ENCODE results near the gene TMTC1. TPM values are rescaled to one million over a fixed set of nuclear protein-coding genes. Genes with fewer than 3 reads are reported as not detected.
A peak's percentile ranks its signal among the peaks of the same experiment; 100 is the strongest.

TMTC1 gene
- total and polyA plus RNA-seq, 10 donors, result 3.4 to 210 (median 137) TPM

- no peak for TF ChIP-seq POLR2A (IDR thresholded peaks at IDR 0.05)
- no peak for TF ChIP-seq CTCF (IDR thresholded peaks at IDR 0.05 in 8 of 11, conservative IDR thresholded peaks at IDR 0.05 in 3 of 11)
- no peak for TF ChIP-seq POLR2AphosphoS5 (IDR thresholded peaks at IDR 0.05)
- Histone ChIP-seq H3K9me3 (no peaks in the 10 kb centered on the region), H3K27ac (peak overlapping the region in 5 of 8 donors; percentile 12 to 65 (median 45)), H3K4me3 (no peak overlapping the region), H3K4me1 (peaks cover 0 to 38% (median 8%) of the 10 kb centered on the region in 6 donors), H3K36me3 (peaks cover 0 to 8% (median 0%) of the 10 kb centered on the region in 6 donors), H3K27me3 (replicated peaks in 1 of 7) (peaks cover 0 to 3% (median 0%) of the 10 kb centered on the region in 7 donors)
- DNase-seq, result no peak
- intact Hi-C loops (cut with DNase I; ENCODE audit: low total_unique reads), result no loop called here
- 67 to 78% (median 78%) methylated on average over 4 of the region's 4 CpGs for WGBS, 5 donors
These were observed 236.6 kb downstream of the TMTC1 start for GRCh38 chr12:29547151-29547632.

GRCh38 chr12:29546000-29546399 is 237.7 kb downstream of the TMTC1 start:
- 70 to 82% (median 74%) methylated on average over 2 of the region's 2 CpGs for WGBS, 5 donors
- Histone ChIP-seq H3K27me3 (replicated peaks in 1 of 7) (peaks cover 0 to 4% (median 0%) of the 10 kb centered on the region in 7 donors), H3K27ac (peak overlapping the region in 7 of 8 donors; percentile 12 to 62 (median 45)), H3K4me1 (peaks cover 0 to 27% (median 7%) of the 10 kb centered on the region in 6 donors), H3K4me3 (no peak overlapping the region), H3K36me3 (peaks cover 0 to 8% (median 0%) of the 10 kb centered on the region in 6 donors), H3K9me3 (no peaks in the 10 kb centered on the region)
- TF ChIP-seq POLR2A (IDR thresholded peaks at IDR 0.05) (no peak), POLR2AphosphoS5 (IDR thresholded peaks at IDR 0.05) (no peak), CTCF (IDR thresholded peaks at IDR 0.05 in 8 of 11, conservative IDR thresholded peaks at IDR 0.05 in 3 of 11) (no peak)
- intact Hi-C loops (cut with DNase I; ENCODE audit: low total_unique reads), result no loop called here
- DNase-seq, result no peak

- TF ChIP-seq POLR2AphosphoS5 (IDR thresholded peaks at IDR 0.05), result no peak
- TF ChIP-seq POLR2A (IDR thresholded peaks at IDR 0.05), result no peak
- TF ChIP-seq CTCF (IDR thresholded peaks at IDR 0.05 in 8 of 11, conservative IDR thresholded peaks at IDR 0.05 in 3 of 11), result no peak
- peaks cover 0 to 8% (median 0%) of the 10 kb centered on the region in 6 donors for H3K36me3 ChIP-seq
- peaks cover 0 to 4% (median 0%) of the 10 kb centered on the region in 7 donors for H3K27me3 ChIP-seq (replicated peaks in 1 of 7)
- H3K4me1 ChIP-seq, result peaks cover 0 to 25% (median 7%) of the 10 kb centered on the region in 6 donors
- no peaks in the 10 kb centered on the region for H3K9me3 ChIP-seq
- no peak for DNase-seq
- peak overlapping the region in 4 of 8 donors; percentile 0 to 62 (median 50) for H3K27ac ChIP-seq
- 74 to 88% (median 78%) methylated on average over 4 of the region's 4 CpGs for WGBS, 5 donors
- H3K4me3 ChIP-seq, result no peak overlapping the region
- intact Hi-C loops (cut with DNase I; ENCODE audit: low total_unique reads), result no loop called here
These were observed 238.7 kb downstream of the TMTC1 start for GRCh38 chr12:29545102-29545467.

GRCh38 chr12:29544428-29545101 is 239.2 kb downstream of the TMTC1 start:
- Histone ChIP-seq H3K9me3 (no peaks in the 10 kb centered on the region), H3K4me3 (no peak overlapping the region), H3K36me3 (peaks cover 0 to 8% (median 0%) of the 10 kb centered on the region in 6 donors), H3K27ac (peak overlapping the region in 5 of 8 donors; percentile 0 to 62 (median 45)), H3K27me3 (replicated peaks in 1 of 7) (peaks cover 0 to 4% (median 0%) of the 10 kb centered on the region in 7 donors), H3K4me1 (peaks cover 0 to 25% (median 7%) of the 10 kb centered on the region in 6 donors)
- DNase-seq, result no peak
- 74 to 84% (median 79%) methylated on average over 6 of the region's 6 CpGs for WGBS, 5 donors
- no peak for TF ChIP-seq POLR2AphosphoS5 (IDR thresholded peaks at IDR 0.05)
- no peak for TF ChIP-seq CTCF (IDR thresholded peaks at IDR 0.05 in 8 of 11, conservative IDR thresholded peaks at IDR 0.05 in 3 of 11)
- TF ChIP-seq POLR2A (IDR thresholded peaks at IDR 0.05), result no peak
- intact Hi-C loops (cut with DNase I; ENCODE audit: low total_unique reads), result no loop called here

Data from spleen (tissue), 11 donors.